ENCODE measurements around the gene FAM13C.

Gene FAM13C

GRCh38 chr10:59320355-59320754 is 42.0 kb downstream of the FAM13C start:
- FAIRE-seq (no peak), DNase-seq (ENCODE audit: insufficient read length, low spot score) (no peak)

DNA sequence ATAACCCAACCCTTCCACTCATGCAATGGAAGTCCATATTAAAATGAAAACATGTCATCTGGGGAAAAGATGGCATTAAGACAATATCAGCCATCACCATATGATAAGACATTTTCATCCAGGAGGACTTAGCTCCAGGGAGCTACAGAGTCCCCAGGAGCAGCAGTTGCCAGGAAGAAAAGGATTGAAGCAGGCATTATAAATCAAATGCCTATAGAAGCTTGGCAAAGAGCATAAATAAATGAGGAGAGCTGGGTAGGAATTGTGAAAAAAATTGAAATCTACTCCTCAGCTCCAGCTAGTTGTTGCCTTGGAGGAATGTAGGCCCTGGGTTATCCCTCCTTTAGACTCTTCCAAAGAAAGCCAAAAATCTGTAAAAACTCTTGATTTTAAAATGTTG is 42.5 kb downstream of the FAM13C start:
- FAIRE-seq (no peak), DNase-seq (ENCODE audit: insufficient read length, low spot score) (no peak)

DNA sequence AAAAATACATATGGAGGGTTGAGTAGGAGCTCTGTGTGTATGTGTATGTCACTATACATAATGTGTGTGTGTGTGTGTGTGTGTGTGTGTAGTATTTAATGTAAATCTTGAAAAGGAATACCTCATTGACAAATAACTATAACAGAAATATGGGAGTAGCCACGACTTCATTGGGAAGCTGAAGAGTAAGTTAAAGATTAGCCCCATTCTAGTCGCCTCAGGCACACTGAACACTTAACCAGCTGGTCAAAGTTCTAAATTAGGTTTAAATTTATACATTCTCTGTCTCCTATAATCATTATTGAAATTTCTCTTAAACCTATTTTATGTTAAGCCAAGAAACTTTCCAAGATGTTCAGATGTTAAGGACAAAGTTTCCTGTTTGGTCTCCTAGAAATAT is 45.3 kb downstream of the FAM13C start:
- FAIRE-seq: no peak
- DNase-seq (ENCODE audit: insufficient read length, low spot score): no peak

- DNase-seq (ENCODE audit: insufficient read length, low spot score): no peak
- no peak for FAIRE-seq
Observed at GRCh38 chr10:59315465-59315864, 46.9 kb downstream of the FAM13C start.

DNA sequence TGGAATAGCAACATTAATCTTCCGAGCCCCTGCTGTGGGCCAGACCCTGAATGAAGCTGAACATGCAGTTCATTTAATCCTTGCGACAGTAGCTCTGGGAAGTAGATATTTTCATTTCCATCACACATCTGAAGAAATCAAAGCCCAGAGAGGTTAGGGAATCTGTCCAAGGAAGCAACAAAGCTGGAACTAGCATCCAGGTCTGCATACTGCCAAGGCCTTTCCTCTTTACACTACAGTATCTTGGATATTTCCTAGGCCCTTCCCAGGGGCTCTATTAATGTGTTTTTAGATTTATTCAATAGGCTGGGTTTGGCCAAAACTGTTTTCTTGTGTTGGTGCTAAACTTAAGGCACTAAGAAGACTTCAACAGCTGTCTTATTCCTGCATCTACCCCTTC is 48.1 kb downstream of the FAM13C start:
- FAIRE-seq (no peak), DNase-seq (ENCODE audit: insufficient read length, low spot score) (no peak)

DNA sequence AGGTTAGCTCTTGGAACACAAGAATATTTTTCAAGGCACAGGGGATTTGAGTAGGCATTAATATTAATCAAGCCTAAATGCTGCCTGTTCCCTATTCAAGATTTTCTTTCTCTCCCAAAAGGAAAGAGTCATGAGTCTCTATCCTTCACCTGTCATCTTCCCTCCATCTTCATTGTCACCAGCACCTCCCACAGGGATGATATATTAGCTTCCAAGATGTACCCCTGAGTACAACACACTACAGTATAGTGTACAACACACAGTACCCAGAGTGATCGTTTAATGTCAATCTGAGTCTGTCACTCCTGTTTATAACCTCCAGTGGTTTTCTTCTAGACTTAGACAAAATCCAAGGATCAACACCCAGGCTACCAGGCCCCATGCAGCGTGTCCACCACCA is 50.1 kb downstream of the FAM13C start:
- FAIRE-seq (no peak), DNase-seq (ENCODE audit: insufficient read length, low spot score) (no peak)

DNA sequence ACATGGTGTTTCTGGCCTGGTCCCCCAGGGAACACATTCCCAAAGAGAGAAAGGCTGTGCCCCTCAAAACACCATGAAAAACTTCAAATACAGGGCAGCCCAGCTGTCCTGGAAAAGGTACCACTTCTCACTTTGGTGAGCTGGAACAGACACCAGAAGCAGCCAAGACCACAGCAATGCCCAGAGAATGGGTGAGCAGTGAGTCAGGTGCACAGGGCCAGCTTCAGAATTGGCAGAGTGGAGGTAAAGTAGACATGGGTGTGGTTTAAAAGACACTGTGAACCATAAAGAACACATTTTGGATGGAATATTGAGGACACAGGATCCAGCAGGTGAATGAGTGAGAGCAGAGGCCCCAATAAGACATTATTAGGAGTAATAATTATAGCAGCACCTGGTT is 51.3 kb downstream of the FAM13C start:
- FAIRE-seq (no peak), DNase-seq (ENCODE audit: insufficient read length, low spot score) (no peak)

DNA sequence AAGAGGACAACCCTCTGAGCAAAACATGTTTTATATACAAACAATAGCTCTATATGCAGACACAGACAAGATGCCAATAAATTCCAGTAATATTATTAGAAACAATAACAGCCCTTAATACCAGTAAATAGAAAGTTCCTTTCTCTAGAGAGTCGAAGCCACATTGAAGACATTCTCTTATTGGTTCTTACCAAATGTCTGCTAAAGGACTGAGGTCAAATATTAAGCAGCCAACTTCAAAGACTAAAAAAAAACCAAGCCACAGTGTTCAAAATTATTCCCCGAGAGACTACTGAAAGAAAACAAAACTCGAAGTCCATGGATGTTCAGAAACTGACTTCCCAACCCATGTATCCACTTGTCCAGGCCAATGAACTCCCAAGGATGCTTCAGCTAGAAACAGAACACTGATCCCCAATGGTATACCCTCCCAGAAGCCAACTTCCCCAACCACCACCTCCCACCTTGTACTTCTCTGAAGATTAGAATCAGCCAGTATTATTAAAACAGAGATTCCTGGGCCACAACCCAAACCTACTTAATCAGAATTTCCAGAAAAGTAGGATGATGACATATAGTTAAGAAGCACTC is 51.9 kb downstream of the FAM13C start:
- FAIRE-seq: no peak
- no peak for DNase-seq (ENCODE audit: insufficient read length, low spot score)

GRCh38 chr10:59304521-59305097 is 57.7 kb downstream of the FAM13C start:
- no peak for DNase-seq (ENCODE audit: insufficient read length, low spot score)
- no peak for FAIRE-seq

DNA sequence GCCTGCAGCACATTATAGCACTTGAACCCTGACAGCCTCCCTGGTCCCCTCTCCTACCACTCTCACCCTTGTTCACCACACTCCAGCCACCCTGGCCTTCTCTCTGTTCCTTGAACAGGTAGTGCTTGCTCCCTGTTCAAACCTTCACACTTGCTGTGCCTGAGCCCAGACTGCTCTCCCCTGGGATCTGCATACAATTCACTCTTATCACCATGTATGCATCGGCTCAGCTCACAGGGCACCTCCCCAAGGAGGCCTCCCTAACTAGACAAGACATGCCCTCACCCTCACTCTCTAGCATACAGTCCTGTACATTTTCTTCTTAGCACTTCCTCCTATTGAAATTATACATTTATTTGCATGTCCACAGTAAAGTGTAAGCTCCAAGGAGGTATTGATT is 59.3 kb downstream of the FAM13C start:
- no peak for DNase-seq (ENCODE audit: insufficient read length, low spot score)
- FAIRE-seq: no peak

- DNase-seq (ENCODE audit: insufficient read length, low spot score) (no peak), FAIRE-seq (no peak)
Observed at GRCh38 chr10:59302381-59302780, 60.0 kb downstream of the FAM13C start.

DNA sequence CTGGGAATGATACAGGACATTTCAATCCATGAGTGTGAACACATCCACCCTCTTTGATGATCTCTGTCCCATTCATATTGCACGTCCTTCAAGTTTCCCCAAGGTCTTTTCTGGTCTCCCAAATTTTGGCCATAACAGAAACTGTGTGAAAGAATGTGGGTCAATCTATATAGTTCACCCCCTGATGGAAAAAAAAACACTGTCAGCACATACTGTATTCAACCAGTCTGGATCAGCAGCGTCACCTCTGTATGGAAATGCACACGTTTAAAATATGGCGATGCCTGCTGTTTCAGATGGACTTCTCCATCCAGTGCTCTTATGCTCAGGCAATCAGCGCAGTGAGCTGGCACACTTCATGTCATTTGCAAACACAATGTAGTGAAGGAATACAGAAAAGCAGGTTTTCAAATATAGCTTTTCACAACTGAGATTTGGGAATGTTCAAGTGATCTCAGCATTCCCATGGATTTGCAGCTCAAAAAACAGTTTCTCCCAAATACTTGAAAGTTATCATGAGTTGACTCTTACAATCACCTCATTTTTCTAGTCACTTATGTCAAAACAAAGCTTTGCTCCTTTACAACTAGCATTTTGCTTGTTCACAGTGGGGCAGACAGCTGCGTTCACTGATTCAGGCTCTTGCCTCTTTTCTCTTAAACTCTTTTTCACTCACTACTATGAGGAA is 61.1 kb downstream of the FAM13C start:
- DNase-seq (ENCODE audit: insufficient read length, low spot score) (no peak), FAIRE-seq (no peak)

DNA sequence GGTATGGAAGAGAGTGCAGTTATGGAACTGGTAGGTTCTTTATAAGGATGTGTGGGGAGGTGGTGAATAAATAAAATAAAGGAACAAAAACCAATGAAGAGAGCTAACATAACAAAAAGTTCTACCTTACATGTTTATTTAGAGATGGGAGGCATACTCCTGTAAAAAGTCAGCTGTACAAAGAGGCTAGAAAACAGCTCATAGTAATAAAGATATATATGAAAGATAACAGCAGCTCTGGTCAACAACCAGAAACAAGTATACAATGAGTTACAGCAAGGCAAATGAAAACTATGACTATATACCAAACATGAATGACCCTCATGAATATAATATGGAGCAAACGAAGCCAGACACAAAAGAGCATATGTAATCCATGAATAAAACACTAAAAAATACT is 62.0 kb downstream of the FAM13C start:
- FAIRE-seq (no peak), DNase-seq (ENCODE audit: insufficient read length, low spot score) (no peak)

DNA sequence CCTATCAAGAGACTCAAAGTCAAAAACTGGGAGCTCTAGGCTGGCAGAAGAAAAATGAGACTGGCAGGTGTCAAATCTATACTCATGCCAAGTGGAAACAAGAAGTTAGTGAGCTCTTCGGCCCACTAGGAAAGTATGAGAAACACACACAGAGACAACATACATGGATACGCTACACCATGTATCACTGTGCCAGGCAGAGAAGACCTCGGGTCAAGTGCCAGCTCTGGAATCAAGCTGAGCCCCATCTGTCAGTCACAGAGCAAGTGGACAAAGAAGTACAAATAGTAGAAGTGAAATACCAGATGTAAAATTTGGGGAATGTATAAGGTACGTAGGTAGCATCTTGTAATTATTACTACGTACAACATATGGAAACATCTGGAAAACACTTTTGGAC is 62.4 kb downstream of the FAM13C start:
- DNase-seq (ENCODE audit: insufficient read length, low spot score): no peak

GRCh38 chr10:59290448-59290847 is 71.9 kb downstream of the FAM13C start:
- DNase-seq (ENCODE audit: insufficient read length, low spot score) (no peak), FAIRE-seq (no peak)

More for the DNA sequence above, 62.4 kb downstream of the FAM13C start:
- no peak for FAIRE-seq

DNA sequence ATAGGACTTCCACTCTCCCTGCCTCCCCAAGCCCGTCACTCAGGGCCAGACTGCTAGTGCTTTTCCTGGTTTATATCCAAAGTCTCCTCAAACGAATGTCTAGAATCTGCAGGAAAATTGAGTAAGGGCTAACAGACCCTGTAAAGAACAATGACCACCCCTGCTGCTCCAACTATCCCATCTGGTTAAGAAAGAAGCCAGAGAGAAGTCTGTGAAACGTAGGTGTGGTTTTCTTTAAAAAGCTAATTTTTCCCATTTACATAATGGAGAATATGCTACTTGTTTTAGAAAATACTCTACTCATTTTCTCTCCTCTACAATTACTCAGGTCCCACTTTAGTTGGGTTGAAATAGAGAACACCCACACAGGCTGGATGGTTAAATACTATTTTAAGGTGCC is 72.5 kb downstream of the FAM13C start:
- no peak for FAIRE-seq
- no peak for DNase-seq (ENCODE audit: insufficient read length, low spot score)

DNA sequence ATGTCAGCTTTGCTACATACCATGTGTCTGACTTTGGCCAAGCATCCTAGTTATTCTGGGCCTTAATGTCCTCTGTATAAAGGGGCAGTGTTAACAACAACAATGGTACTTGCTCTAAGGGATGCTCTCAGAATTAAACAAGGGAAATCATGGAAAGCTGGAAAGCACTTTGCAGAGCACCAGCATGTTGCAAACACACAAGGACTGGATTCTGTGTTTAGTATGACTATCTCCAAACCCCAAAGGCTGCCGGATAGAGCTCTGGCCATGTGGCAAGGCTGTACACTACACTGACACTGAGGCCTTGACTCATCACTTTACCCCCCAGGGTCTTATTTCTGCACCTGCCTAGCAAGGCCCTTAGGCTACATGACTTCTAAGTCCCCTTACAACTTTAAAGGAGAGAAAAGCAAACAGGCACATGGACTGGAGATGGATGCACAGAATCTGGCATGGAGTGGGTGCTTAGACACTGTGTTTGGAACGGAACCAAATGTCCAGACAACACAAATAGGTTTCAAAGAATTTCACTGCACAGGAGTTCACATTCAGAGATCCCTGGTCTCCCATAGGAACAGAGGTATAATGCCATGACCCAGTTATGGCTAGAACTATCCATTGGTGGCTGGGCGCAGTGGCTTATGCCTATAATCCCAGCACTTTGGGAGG is 74.6 kb downstream of the FAM13C start:
- FAIRE-seq (no peak), DNase-seq (ENCODE audit: insufficient read length, low spot score) (no peak)

GRCh38 chr10:59285848-59286247 is 76.5 kb downstream of the FAM13C start:
- FAIRE-seq: no peak
- no peak for DNase-seq (ENCODE audit: insufficient read length, low spot score)

DNA sequence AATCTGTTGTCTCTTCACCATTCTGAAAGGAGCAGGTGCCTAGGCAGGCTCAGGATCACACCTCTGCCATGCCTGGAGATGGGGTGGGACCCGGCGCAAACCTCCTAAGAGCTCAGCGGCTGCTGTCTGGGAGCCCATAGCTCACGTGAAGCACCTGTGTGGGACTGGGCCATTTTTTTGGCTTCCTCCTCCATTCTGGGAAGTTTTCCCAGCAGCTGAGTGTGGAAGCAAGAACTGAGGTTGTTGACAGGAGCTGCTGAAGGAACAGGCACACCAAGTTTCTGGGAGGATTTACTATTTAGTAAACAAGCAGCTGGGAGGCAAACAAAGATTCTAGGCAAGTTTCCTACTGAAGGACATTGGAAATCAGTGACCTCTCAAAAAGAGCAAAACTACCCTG is 77.3 kb downstream of the FAM13C start:
- no peak for DNase-seq (ENCODE audit: insufficient read length, low spot score)
- FAIRE-seq: no peak

DNA sequence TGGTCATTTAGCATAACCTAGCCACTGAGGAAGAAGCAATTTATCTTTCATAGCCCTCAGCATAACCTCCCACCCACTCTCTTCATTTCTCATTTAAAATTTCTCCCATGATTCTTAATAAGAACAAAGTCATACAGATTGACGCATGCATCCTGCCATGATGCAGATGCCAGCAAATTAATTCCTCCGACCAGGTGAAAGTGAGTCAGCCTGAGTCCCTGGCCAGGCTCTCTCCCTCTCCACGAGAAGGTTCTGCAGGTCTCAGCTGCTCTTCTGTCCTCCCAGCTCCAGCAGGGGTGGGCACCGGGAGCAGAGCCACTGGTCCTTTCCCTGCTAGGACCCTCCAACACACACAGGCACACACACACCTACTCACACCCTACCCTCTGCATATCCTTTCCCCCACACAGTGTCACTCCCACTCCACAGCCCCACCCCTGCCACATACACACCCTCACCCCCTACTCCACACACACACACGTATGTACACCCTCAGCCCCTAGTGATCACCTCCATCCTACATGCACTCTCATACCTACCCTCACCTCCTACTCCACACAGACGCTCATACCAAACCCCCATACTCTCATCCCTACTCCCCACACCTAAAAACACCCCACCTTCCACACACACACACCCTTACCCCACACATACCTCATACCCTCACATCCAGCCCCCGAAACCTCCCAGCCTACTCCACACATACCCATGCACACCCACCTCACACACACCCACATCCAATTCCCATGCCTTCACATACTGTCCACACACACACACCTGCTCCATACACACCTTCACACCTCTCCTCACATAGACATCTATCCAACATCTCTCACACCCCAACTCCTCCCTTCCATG is 78.0 kb downstream of the FAM13C start:
- FAIRE-seq (no peak), DNase-seq (ENCODE audit: insufficient read length, low spot score) (no peak)

Data from HTR-8/SVneo (cell line).